Endodermal cell (in vitro differentiated cells): Measurements from ENCODE around the gene CACNA1I. TPM values are rescaled to one million over a fixed set of nuclear protein-coding genes. Genes with fewer than 3 reads are reported as not detected.

ENCODE experiments used
- DNase-seq: peaks from one replicate; pipeline ENCODE4 v3.0.0-alpha.2; 2017
- H3K27ac ChIP-seq: 2 replicates; pipeline ENCODE4 v1.5.1; 2013; ENCODE audit warnings: mild to moderate bottlenecking, low read depth, low read length, moderate library complexity
- H3K27me3 ChIP-seq: 2 replicates; pipeline ENCODE4 v1.6.1; 2013; ENCODE audit warnings: mild to moderate bottlenecking, low read length, moderate library complexity; ENCODE audit not compliant: insufficient read depth, control insufficient read depth, poor library complexity, severe bottlenecking
- H3K36me3 ChIP-seq: 2 replicates; pipeline ENCODE4 v1.7.0; 2013; ENCODE audit warnings: mild to moderate bottlenecking, low read length, moderate library complexity; ENCODE audit not compliant: control insufficient read depth, insufficient read depth
- H3K4me1 ChIP-seq: one replicate; pipeline ENCODE4 v1.7.0; 2013; ENCODE audit warnings: low read length; ENCODE audit not compliant: control insufficient read depth, insufficient read depth
- H3K4me3 ChIP-seq: 2 replicates; pipeline ENCODE4 v1.5.1; 2013; ENCODE audit warnings: mild to moderate bottlenecking, low read length, moderate library complexity
- H3K9ac ChIP-seq: 2 replicates; pipeline ENCODE4 v1.6.1; 2013; ENCODE audit warnings: mild to moderate bottlenecking, low read length, moderate library complexity; ENCODE audit not compliant: poor library complexity, severe bottlenecking; ENCODE audit errors: extremely low read depth
- H3K9me3 ChIP-seq: 2 replicates; pipeline ENCODE4 v1.6.1; 2013; ENCODE audit warnings: mild to moderate bottlenecking, low read length, moderate library complexity; ENCODE audit not compliant: control insufficient read depth
- H3K27ac Mint-ChIP-seq: 2 replicates; pipeline ENCODE4 v1.8.0; 2020; ENCODE audit warnings: mixed read lengths
- H3K27me3 Mint-ChIP-seq: 2 replicates; pipeline ENCODE4 v1.8.0; 2021; ENCODE audit warnings: mild to moderate bottlenecking, mixed read lengths; ENCODE audit not compliant: insufficient read depth
- H3K36me3 Mint-ChIP-seq: 2 replicates; pipeline ENCODE4 v1.8.0; 2020; ENCODE audit warnings: low read depth, mixed read lengths
- H3K4me1 Mint-ChIP-seq: 2 replicates; pipeline ENCODE4 v1.8.0; 2020; ENCODE audit warnings: mixed read lengths
- H3K4me3 Mint-ChIP-seq: 2 replicates; pipeline ENCODE4 v1.8.0; 2020; ENCODE audit warnings: mild to moderate bottlenecking, moderate library complexity, mixed read lengths
- H3K9me3 Mint-ChIP-seq: 2 replicates; pipeline ENCODE4 v1.8.0; 2020; ENCODE audit warnings: mild to moderate bottlenecking, mixed read lengths
- CTCF ChIP-seq: fragments of 200-600 bp; sonication (generic); conservative IDR thresholded peaks from 2 replicates; pipeline ENCODE4 v1.5.0; 2021; ENCODE audit warnings: antibody characterized with exemption, mild to moderate bottlenecking
- WGBS, 2 experiments: methylation state at CpG; one replicate each; pipeline versions ENCODE4 v1.1.5 to v1.1.7; 2013; ENCODE audit warnings: missing lambda C conversion rate in 2 of 2, mixed read lengths in 1 of 2; ENCODE audit not compliant: insufficient coverage in 1 of 2, insufficient read length in 1 of 2; 5-methylcytosine and 5-hydroxymethylcytosine counted together
- total RNA-seq, 2 donors: library from RNA; stranded (reverse); fragmentation: NEBNext Ultra II Directional in 1 of 2; extraction: Animal tissue kit (Norgen Biotek cat#: 25700) in 1 of 2; gene quantifications; 2 replicates in 1 of 2; 3 replicates in 1 of 2; pipeline ENCODE4 v1.2.1, GENCODE V29; 2021

The CACNA1I gene
- total RNA-seq, 2 donors from 2014 or later = 1.2 to 2.2 TPM

- H3K9me3 Mint-ChIP-seq = no peaks in the 10 kb centered on the region
- H3K27me3 Mint-ChIP-seq = peaks cover 26% of the 10 kb centered on the region
- peaks cover 4% of the 10 kb centered on the region for H3K4me1 Mint-ChIP-seq
- TF ChIP-seq CTCF = no peak
- Histone ChIP-seq H3K9me3 (no peaks in the 10 kb centered on the region), H3K36me3 (no peaks in the 10 kb centered on the region), H3K4me3 (no peak overlapping the region), H3K27me3 (peaks cover 13% of the 10 kb centered on the region), H3K4me1 (no peaks in the 10 kb centered on the region), H3K27ac (no peak overlapping the region), H3K9ac (no peak overlapping the region)
- 51 to 52% methylated on average over 3 of the region's 3 CpGs for WGBS, 2 experiments
- H3K36me3 Mint-ChIP-seq = no peaks in the 10 kb centered on the region
- H3K27ac Mint-ChIP-seq = no peak overlapping the region
- DNase-seq = no peak
- H3K4me3 Mint-ChIP-seq = no peak overlapping the region
Measured at GRCh38 chr22:39583066-39583667, 12.6 kb downstream of the CACNA1I start.

- H3K36me3 Mint-ChIP-seq = no peaks in the 10 kb centered on the region
Measured at GRCh38 chr22:39589875-39590274, 19.3 kb downstream of the CACNA1I start.

GRCh38 chr22:39592081-39593065 is 21.8 kb downstream of the CACNA1I start:
- Mint-ChIP-seq H3K4me3 (no peak overlapping the region), H3K36me3 (no peaks in the 10 kb centered on the region), H3K27me3 (peaks cover 20% of the 10 kb centered on the region), H3K4me1 (peaks cover 2% of the 10 kb centered on the region), H3K9me3 (no peaks in the 10 kb centered on the region), H3K27ac (no peak overlapping the region)
- peak; percentile 72 for DNase-seq
- no peak for TF ChIP-seq CTCF
- 74 to 77% methylated on average over 26 to 32 of the region's 32 CpGs for WGBS, 2 experiments
- Histone ChIP-seq H3K9ac (no peak overlapping the region), H3K9me3 (no peaks in the 10 kb centered on the region), H3K4me3 (no peak overlapping the region), H3K4me1 (no peaks in the 10 kb centered on the region), H3K36me3 (no peaks in the 10 kb centered on the region), H3K27ac (peak overlapping the region; percentile 36), H3K27me3 (peaks cover 8% of the 10 kb centered on the region)

More at GRCh38 chr22:39589875-39590274, 19.3 kb downstream of the CACNA1I start:
- no peaks in the 10 kb centered on the region for H3K36me3 ChIP-seq
- no peak overlapping the region for H3K27ac ChIP-seq
- H3K4me1 ChIP-seq = no peaks in the 10 kb centered on the region
- no peak overlapping the region for H3K4me3 ChIP-seq
- H3K27ac Mint-ChIP-seq = no peak overlapping the region
- 33 to 89% methylated on average over 2 to 11 of the region's 11 CpGs for WGBS, 2 experiments
- H3K27me3 Mint-ChIP-seq = peaks cover 14% of the 10 kb centered on the region
- H3K27me3 ChIP-seq = no peaks in the 10 kb centered on the region
- TF ChIP-seq CTCF = no peak
- H3K9me3 ChIP-seq = no peaks in the 10 kb centered on the region
- H3K9ac ChIP-seq = no peak overlapping the region
- no peaks in the 10 kb centered on the region for H3K9me3 Mint-ChIP-seq
- peaks cover 2% of the 10 kb centered on the region for H3K4me1 Mint-ChIP-seq
- DNase-seq = no peak
- no peak overlapping the region for H3K4me3 Mint-ChIP-seq
